Endothelial cell (in vitro differentiated cells): ENCODE data around the gene TSKS. TPM values are rescaled to one million over a fixed set of nuclear protein-coding genes. Genes with fewer than 3 reads are reported as not detected.

ENCODE experiments used
- DNase-seq: peaks from one replicate; pipeline ENCODE4 v3.0.0; 2021; ENCODE audit warnings: low spot score
- H3K27ac Mint-ChIP-seq: one replicate; pipeline ENCODE4 v1.8.0; 2021; ENCODE audit warnings: mixed read lengths, inconsistent platforms; ENCODE audit not compliant: unreplicated experiment
- H3K27me3 Mint-ChIP-seq: one replicate; pipeline ENCODE4 v1.8.0; 2021; ENCODE audit warnings: mild to moderate bottlenecking, moderate library complexity, mixed read lengths, inconsistent platforms; ENCODE audit not compliant: unreplicated experiment
- H3K36me3 Mint-ChIP-seq: one replicate; pipeline ENCODE4 v1.8.0; 2021; ENCODE audit warnings: mild to moderate bottlenecking, low read depth, mixed read lengths, inconsistent platforms; ENCODE audit not compliant: unreplicated experiment
- H3K4me1 Mint-ChIP-seq: one replicate; pipeline ENCODE4 v1.8.0; 2021; ENCODE audit warnings: mild to moderate bottlenecking, mixed read lengths, inconsistent platforms; ENCODE audit not compliant: unreplicated experiment
- H3K4me3 Mint-ChIP-seq: one replicate; pipeline ENCODE4 v1.8.0; 2021; ENCODE audit warnings: mild to moderate bottlenecking, mixed read lengths, inconsistent platforms; ENCODE audit not compliant: unreplicated experiment
- H3K9me3 Mint-ChIP-seq: one replicate; pipeline ENCODE4 v1.8.0; 2021; ENCODE audit warnings: mixed read lengths, inconsistent platforms; ENCODE audit not compliant: unreplicated experiment
- total RNA-seq: library from RNA; stranded (reverse); fragmentation: NEBNext Ultra II Directional; extraction: Animal tissue kit (Norgen Biotek cat#: 25700); gene quantifications from one replicate; pipeline ENCODE4 v1.2.1, GENCODE V29; 2021; ENCODE audit not compliant: unreplicated experiment
- TF ChIP-seq, protein P1 (sequence below): fragments of 200-600 bp; sonication (generic); IDR thresholded peaks from one replicate; pipeline ENCODE4 v1.5.0; 2021; ENCODE audit warnings: antibody characterized with exemption; ENCODE audit not compliant: unreplicated experiment

The TSKS gene
- total RNA-seq, 1 donor from 2014 or later: not detected

DNA sequence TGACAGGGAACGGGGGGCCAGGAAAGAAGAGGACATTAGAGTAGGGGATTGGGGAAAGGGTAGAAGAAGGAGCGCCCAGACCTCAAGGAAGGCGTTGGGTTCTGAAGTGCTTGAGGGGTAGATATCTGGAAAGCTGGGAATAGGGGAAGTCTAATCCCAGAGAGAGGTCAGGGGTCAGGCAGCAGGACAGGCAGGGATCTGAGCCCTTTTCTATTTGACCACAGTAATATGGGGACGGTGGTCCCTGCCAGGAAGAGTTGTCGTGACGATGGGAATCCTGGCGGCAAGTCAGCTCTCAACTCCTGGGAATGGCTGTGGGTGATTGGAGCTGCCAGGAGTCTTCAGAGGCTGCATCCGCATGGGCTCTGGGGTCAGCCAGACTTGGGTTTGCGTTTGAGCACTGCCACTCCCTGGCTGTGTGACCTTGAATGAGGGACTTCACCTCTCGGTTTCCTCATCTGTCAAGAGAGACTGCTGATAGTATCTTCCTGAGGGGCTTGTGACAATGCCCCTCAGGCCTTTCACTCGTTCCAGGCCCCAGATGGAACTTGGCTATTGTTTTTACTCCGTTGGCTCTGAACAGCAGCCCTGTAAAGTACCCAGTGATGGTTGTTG lies 5.0 kb upstream of the TSKS start:
- Mint-ChIP-seq H3K4me1 (peaks cover 27% of the 10 kb centered on the region), H3K27me3 (peaks cover 22% of the 10 kb centered on the region), H3K27ac (peak overlapping the region; percentile 95), H3K4me3 (peak overlapping the region; percentile 98), H3K36me3 (peaks cover 10% of the 10 kb centered on the region), H3K9me3 (no peaks in the 10 kb centered on the region)
- TF ChIP-seq, protein P1, sequence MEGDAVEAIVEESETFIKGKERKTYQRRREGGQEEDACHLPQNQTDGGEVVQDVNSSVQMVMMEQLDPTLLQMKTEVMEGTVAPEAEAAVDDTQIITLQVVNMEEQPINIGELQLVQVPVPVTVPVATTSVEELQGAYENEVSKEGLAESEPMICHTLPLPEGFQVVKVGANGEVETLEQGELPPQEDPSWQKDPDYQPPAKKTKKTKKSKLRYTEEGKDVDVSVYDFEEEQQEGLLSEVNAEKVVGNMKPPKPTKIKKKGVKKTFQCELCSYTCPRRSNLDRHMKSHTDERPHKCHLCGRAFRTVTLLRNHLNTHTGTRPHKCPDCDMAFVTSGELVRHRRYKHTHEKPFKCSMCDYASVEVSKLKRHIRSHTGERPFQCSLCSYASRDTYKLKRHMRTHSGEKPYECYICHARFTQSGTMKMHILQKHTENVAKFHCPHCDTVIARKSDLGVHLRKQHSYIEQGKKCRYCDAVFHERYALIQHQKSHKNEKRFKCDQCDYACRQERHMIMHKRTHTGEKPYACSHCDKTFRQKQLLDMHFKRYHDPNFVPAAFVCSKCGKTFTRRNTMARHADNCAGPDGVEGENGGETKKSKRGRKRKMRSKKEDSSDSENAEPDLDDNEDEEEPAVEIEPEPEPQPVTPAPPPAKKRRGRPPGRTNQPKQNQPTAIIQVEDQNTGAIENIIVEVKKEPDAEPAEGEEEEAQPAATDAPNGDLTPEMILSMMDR: no peak
- DNase-seq: no peak

DNA sequence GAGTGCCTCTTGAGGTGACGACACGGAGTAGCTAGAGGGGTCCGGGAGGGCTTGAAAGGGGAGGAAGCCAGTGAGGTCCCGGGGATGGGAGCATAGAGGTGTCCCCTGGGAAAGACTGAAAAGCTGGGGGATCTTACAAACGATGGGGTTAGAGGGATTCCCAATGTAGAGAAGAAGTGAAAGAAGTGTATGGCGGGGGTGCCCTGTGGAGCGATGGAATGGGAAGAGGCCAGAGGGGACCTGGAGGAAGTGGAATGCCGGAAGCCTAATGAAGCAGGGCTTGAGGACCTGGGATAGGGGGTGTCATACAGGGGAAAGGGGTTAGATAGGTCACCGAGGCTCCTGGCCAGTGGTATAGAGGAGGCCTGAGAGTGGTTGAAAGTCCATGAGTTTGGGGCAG lies 4.3 kb upstream of the TSKS start:
- peaks cover 20% of the 10 kb centered on the region for H3K27me3 Mint-ChIP-seq
- peak overlapping the region; percentile 98 for H3K4me3 Mint-ChIP-seq
- no peak for DNase-seq
- H3K9me3 Mint-ChIP-seq: no peaks in the 10 kb centered on the region
- peaks cover 27% of the 10 kb centered on the region for H3K4me1 Mint-ChIP-seq
- peaks cover 10% of the 10 kb centered on the region for H3K36me3 Mint-ChIP-seq
- H3K27ac Mint-ChIP-seq: peak overlapping the region; percentile 95
- TF ChIP-seq, protein P1: no peak

DNA sequence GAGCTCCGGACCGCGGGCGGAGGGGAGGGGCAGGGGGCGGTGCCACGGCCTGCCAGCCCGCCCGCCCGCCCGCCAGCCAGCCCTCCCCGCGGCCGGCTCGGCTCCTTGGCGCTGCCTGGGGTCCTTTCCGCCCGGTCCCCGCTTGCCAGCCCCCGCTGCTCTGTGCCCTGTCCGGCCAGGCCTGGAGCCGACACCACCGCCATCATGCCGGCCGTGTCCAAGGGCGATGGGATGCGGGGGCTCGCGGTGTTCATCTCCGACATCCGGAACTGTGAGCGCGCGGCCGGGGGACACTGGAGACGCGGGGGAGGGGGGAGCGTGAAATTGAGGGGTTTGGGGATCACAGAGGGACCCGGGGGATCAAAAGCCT lies 3.8 kb upstream of the TSKS start, which contains the start of gene AP2A1:
TSS of gene AP2A1 (plus strand) at position 72 of the 370 bp plus-strand sequence. CDS start at position 205, 133 bp downstream.
- TF ChIP-seq, protein P1: no peak
- peaks cover 27% of the 10 kb centered on the region for H3K4me1 Mint-ChIP-seq
- peak within 1 kb of the TSS; percentile 96 for H3K27ac Mint-ChIP-seq
- peak within 1 kb of the TSS; percentile 98 for H3K4me3 Mint-ChIP-seq
- H3K9me3 Mint-ChIP-seq: no peaks in the 10 kb centered on the region
- peaks cover 20% of the 10 kb centered on the region for H3K27me3 Mint-ChIP-seq
- H3K36me3 Mint-ChIP-seq: peaks cover 10% of the 10 kb centered on the region
- DNase-seq: no peak

DNA sequence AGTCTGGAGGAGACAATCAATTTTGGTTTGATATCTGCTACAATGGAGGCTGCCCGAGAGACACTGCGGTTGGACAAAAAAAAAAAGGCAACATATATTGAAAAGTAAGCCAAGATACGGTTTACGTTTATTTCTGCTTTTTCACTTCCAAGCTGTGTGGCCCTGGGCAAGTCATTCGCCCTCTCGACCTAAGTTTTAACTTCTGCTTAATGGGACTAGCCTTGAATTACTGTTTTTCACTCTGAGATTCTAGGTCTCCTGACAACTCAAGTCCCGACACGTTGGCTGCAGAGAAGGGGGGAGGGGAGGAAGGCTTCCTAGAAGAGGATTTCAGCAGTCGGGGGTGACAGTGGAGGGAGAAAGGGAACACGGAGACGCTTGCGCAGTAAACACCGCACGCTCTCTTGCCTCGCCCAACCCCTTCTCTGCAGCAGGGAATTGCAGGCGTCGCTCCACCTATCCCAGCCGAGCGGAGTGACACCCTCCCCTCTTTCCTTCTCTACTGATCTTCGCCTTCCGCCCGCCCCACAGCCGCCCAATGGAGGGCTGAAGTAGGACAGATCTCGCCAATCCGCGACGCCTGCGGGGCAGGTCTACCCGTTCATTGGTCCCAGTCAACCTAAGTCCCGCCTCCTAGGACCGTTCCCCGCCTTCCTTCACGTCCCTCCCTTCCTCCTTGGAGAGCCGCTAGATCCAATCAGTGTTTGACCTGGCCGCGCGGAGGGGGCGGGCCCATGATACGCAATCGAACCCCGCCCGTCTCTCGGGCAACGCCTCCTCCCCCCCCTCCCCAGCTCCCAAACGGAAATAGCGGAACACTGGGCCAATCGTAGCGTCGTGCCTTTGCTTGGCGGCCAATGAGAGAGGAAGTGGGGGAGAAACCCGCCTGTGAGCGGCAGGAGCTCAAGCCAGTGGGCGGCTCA lies 3.2 kb upstream of the TSKS start:
- H3K4me1 Mint-ChIP-seq: peaks cover 27% of the 10 kb centered on the region
- peaks cover 7% of the 10 kb centered on the region for H3K36me3 Mint-ChIP-seq
- peak overlapping the region; percentile 96 for H3K27ac Mint-ChIP-seq
- DNase-seq: peak; percentile 99
- peak overlapping the region; percentile 91 for H3K4me3 Mint-ChIP-seq
- peaks cover 20% of the 10 kb centered on the region for H3K27me3 Mint-ChIP-seq
- TF ChIP-seq, protein P1: no peak
- H3K9me3 Mint-ChIP-seq: no peaks in the 10 kb centered on the region
